GM19193 (cell line): Measurements from ENCODE around the gene TSPAN1.

ENCODE experiments used
- POLR2A ChIP-seq: IDR thresholded peaks from 4 replicates; pipeline ENCODE4 v1.6.1; 2011; ENCODE audit not compliant: insufficient read depth, insufficient read length; ENCODE audit errors: extremely low read depth

TSPAN1 gene

DNA sequence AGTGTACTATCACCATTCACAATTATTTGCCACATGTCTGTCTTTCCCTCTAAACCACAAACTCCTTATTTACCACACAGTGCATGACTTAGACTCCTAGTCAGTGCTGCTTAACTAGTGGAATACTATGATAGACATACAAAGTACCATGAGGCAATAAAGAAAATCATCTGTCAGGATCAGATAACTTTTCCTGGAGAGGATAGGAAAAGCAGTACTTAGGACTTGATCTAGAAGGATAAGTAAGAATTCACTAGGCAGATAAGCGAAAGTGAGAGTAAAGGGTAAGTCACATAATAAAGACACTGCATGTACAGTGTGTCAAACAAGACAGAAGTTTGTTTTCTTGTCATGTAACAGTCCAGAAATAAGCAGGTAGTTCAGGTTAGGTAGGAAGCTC lies 21.2 kb upstream of the TSPAN1 start:
- no peak for TF ChIP-seq POLR2A

DNA sequence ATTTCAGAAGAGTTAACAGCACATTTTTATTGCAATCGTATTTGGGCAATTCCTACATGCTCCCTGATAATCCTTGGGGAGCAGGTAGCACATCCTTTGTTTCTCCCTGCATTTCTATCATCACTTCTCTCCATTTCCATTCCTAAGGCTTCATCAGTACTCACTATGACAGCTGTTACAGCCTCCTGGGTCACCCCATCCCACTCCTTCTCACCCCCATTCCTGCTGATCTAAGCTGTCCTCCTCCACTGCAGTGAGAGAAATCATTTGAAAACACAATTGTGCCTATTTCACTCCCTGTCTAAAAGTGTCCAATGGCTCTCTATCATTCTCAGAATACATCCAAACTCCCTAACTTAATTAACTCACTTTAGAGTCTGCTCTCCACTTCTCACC lies 17.0 kb upstream of the TSPAN1 start:
- TF ChIP-seq POLR2A = no peak

DNA sequence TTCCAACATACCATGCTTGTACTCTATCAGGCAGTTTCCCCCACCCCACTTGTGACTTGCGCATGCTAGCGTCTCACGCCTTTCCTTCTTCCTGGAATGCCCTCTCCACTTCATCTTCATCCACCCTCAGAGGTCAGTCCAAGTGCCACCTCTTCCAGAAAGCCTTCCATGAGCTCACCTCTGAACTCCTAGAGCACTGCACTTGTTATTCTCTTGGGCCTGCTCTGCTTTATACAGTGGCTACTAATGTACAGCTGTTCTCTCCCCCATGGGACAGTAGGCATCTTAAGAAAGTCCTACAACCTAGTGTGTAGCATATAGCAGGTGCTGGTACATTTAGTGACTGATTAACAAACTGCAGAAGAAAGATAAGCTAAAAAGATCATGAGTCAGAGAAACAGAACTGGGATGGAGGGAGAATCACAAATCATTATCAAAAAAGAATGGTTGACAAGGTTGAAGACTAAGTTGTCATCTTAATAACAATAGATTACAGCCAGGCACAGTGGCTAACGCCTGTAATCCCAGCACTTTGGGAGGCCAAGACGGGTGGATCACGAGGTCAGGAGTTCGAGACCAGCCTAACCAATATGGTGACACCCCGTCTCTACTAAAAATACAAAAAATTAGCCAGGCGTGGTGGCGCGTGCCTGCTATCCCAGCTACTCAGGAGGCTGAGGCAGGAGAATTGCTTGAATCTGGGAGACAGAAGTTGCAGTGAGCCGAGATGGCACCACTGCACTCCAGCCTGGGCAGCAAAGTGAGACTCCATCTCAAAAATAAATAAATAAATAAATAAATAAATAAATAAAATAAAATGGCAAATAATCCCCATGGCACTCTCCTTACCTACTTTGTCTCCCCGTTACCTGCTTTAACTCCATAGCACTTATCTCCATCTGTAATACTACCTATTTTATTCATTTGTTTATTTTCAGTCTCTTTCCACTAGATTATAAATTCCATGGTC lies 16.3 kb upstream of the TSPAN1 start:
- no peak for TF ChIP-seq POLR2A

DNA sequence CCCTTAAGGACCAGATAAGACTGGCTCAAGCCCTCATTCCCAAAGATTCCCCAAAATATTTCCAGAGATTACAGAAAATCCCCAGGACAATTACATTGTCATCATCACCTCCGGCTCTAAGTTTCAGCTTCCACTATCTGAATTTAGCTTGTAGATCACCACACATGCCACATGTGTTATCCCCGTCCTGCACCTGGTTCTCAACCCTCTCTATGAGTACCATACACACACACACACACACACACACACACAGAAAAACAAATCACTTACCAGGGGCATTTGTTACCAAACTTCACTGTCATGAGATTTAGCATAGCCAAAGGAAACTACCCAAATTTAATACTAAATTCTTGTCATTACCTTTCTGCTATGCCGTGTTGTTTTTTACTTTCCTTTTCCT lies 15.4 kb upstream of the TSPAN1 start:
- TF ChIP-seq POLR2A = no peak

DNA sequence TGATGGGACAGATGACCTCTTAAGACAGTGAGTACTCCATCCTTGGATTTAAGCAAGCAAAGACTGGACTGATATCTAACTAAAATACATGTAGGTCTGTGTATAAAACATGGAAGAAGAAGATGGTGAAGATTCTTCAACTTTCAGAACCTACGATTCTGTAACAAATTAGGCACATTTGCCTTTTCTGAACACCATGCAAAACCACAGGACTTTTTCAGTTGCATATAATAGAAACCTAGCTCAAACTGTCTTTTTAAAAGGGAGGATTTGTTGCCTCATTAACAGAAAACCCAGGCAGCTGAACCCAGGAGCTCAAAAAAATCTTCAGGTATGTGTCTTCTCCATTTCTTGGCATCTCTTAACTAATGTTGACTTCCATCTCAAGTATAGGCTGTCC lies 14.7 kb upstream of the TSPAN1 start:
- no peak for TF ChIP-seq POLR2A

DNA sequence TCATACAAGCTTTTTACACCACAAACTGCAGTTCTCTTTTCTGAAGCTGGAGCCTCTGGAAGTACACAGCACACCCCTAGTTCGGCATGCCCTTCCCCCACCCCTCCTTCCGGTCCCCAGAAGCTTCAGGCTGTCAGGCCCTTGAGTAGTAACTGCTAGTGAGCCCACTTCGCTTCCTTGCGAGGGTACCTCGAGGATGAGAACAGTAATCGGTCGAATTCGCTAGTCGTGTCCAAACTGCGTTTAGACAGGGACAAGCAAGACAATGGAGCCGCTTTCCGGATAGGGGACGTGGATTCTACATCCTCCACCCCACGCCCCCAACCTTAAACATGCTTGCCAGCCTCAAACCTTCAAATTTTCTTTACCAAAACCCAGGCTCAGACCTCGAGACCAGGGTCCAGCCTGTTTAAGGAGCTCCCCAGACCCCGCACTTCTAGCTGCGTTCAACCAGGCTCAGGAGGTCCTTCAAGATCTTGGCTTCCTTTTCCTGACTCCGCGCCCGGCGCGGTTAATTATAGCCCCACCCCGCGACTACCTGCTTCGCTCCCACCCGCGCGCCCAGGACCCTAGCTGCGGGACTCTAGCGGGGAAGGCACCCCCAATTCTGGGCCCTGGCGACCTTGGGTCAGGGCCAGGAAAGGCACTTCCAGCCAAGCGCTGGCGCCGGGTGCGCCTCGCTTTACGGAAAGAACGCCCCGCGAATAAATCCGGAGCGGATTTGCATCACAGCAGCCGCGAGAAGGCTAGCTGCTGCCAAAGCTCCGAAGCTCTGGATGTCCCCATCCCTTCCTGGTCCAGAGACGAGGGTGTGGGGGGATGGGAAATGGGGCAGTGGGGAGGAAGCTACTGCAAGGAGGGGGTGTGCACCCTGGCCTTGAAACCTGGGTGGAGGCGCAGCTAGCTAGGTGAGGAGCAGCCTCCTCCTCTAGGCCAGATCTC lies 8.1 kb upstream of the TSPAN1 start:
- peak; percentile 12 for TF ChIP-seq POLR2A

DNA sequence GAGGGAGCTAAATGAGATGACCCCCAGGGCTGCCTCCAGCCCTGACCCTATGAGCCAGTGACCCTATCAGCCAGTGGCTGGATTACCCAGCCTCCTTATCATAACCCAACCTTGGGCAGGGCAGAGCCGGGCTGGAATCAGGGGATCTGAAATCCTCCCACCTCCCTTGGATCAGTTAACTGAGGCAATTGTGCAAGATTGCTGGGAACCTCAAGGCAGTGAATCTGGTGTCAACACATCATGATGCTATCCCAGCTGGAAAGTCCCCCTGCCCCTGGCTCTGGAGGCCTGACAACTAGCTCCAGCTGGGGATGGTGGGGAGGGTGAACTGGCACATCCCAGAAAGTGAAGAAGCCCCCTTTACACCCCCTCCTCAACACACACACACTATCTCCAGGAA lies 6.4 kb upstream of the TSPAN1 start:
- no peak for TF ChIP-seq POLR2A

DNA sequence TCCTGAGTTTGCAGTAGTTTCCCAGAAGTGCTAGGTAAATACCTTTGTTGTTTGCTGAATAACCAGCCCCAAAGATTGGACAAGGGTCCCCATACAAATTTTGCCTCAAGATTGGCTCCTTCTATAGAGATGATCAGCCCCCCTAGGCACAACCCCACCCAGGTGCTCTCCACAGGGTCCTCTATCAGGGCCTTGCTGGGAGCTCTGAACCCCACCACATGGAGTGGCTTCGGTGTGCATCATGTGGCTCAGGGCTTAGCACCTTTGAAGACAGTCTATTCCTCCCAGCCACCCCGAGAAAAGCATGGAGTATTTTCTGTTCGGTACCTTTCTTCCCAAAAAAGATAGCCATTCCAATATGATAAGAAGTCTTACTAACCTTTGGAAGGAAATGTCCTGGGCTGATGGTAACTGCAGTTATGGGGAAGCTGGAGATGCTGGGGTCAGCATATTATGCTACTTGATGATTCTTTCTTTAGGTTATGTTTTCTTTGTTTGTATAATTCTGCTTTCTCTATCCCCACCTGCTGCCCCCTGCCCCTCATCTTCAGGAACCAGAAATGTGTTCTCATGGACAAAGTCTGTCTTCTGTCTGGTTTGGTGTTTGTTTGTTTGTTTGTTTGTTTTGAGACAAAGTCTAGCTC lies 5.0 kb upstream of the TSPAN1 start:
- TF ChIP-seq POLR2A = no peak

DNA sequence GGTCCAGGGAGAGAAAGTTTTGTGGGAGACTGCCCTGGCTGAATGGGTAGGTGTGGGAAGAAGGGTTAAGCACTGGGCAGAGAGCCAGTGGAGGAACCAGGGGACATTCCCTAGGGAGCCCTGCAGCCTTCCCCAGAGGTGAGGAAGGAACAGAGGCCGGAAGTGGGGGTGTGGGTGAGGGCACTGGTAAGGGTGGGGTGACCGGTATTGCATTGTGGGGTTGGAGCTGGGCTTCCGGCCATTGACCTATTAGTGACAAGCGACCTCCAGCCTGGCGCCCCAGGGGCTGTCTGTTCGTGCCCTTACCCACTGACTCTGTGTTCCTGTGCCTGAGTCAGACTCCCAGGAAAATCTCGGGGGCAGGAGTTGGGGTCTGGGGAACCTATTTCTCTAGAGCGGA lies 3.5 kb upstream of the TSPAN1 start:
- TF ChIP-seq POLR2A = no peak

DNA sequence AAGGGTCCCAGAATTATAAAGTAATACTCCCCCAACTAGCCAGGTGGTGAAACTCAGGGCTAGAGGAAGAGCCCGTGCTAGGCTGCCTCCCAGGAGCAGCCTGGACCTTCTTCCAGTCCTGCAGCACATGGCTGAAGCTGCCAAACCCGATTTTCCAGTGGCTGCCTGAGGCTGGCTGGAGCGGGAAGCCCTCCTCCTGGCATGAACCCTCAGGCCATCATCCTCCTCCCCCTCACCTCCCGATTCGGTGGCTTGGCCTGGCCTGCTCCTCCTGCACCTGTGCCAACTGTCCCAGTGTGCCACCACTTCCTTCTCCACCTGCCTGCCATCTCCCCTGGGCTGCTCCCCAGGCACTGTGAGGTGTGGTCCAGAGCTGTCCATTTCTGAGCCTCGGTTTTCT lies 3.0 kb upstream of the TSPAN1 start:
- TF ChIP-seq POLR2A = no peak

DNA sequence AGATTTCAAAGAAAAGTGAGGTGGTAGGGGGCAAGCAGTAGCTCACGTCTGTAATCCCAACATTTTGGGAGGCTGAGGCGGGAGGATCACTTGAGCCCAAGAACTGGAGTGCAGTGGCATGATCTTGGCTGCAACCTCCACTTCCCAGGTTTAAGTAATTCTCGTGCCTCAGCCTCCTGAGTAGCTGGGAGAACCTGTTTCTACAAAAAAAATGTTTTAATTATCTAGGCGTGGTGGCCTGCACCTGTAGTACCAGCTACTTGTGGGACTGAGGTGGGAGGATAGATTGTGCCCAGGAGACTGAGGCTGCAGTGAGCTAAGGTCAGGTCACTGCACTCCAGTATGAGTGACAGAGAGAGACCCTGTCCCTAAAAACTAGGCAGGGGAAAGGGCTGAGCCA lies 2.6 kb upstream of the TSPAN1 start:
- no peak for TF ChIP-seq POLR2A

DNA sequence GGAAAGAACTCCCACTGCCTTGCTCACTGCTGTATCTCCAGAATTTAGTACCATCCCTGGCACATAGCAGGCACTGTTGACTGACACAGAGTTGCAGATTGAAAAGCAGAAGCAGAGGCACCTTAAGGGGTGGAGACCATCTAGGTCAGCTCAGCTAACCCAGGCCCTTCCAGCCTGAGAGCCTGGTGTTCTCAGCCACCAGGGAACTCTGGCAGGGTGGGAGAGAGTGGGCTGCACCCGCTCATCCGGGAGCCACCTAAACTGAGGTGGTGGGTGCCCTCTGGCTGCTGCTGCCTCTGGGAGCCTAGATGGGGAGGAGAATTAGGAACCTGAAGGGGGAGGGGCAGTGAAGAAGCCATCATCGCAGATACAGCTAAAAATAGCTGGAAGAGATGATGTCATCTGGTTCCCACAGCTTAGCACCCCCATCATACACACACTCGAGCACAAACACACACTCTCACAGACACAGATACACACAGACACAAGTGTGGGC lies 1.5 kb upstream of the TSPAN1 start:
- TF ChIP-seq POLR2A = no peak

DNA sequence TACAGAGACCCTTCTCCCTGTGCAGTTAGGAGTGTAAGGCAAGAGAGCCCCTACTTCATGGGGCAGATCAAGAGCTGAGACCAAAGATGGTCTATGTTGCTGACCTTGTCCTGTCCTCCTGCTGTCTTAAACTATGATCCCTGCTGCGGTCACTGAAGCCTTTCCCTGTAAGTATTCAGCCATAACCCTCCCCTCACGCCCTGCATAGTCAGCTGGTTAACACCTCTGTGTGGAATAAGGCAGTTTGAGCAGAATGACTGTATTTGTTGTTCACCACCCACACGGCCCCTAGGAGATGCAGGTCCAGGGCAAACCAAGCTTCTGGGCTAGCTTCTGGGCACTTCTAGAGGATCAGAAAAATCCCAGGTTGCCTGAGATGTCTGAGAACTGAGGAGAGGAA lies 356 bp downstream of the TSPAN1 start:
- no peak for TF ChIP-seq POLR2A

DNA sequence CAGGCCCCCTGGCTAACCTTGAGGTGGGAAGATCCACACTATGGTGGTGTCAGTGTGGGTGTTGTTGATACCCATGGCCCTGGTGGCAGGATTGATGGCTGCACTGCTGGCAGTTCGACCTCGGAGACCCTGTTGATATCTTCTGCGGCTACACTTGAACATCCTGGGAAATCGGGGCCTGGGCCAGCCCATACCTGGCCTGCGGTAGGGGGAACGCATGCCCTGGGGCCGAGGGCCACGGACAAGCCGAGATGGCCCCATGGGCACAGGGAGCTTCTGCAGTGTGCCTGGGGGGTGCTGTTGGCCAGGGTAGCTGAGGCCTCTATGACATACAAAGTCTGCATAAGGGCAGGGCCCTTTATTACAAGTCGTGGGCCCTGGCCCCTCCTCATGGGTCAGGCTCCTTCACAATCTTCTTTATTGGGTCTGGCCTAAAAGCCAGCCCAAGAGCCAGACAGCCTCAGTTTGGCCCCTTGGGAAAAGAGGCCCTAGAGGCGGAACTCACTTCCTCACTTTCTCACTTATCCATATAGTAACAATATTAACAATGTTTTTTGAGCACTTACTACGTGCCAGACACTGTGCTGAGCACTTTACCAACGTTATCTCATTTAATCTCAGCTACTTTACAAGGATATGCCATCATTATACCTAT lies 1.5 kb downstream of the TSPAN1 start, which contains the start of gene P3R3URF:
Gene P3R3URF (minus strand): TSS at position 278 of the 655 bp plus-strand sequence. CDS start 17 bp downstream, at position 261.
- no peak for TF ChIP-seq POLR2A
